H1 (cell line): ENCODE measurements around the gene RPN2. TPM values are rescaled to one million over a fixed set of nuclear protein-coding genes. Genes with fewer than 3 reads are reported as not detected.

ENCODE experiments used
- CTCF ChIP-seq, 3 experiments: IDR thresholded peaks; 1 replicate in 2 of 3; 2 replicates in 1 of 3; pipeline versions ENCODE4 v1.5.1 to v1.6.1; 2011; ENCODE audit warnings: low read length in 3 of 3, mild to moderate bottlenecking in 3 of 3, inconsistent platforms in 2 of 3, low read depth in 1 of 3, moderate library complexity in 1 of 3; ENCODE audit not compliant: insufficient read depth in 1 of 3; ENCODE audit errors: control extremely low read depth in 1 of 3
- FOSL1 ChIP-seq: IDR thresholded peaks from 2 replicates; pipeline ENCODE4 v1.6.1; 2011; ENCODE audit warnings: mild to moderate bottlenecking, low read depth, low read length, moderate library complexity; ENCODE audit not compliant: insufficient read depth
- USF2 ChIP-seq: IDR thresholded peaks from 2 replicates; pipeline ENCODE4 v1.6.1; 2011; ENCODE audit warnings: low read length, improper control_type of control experiment
- polyA plus RNA-seq, 7 experiments: library from polyadenylated mRNA; depleted of rRNA in 3 of 7; stranded (reverse) in 5 of 7; unstranded in 2 of 7; fragments of >200 nt in 5 of 7; fragments of 200-250 nt in 2 of 7; gene quantifications; 1 replicate in 5 of 7; 2 replicates in 1 of 7; 4 replicates in 1 of 7; pipeline versions ENCODE4 v1.2.1 to v1.2.3, GENCODE V29; 2011 to 2013; ENCODE audit warnings: missing spikeins in 2 of 7, mixed read lengths in 2 of 7
- total RNA-seq: library from RNA; stranded (reverse); fragmentation: NEBNext Ultra II Directional; extraction: Animal tissue kit (Norgen Biotek cat#: 25700); gene quantifications from 2 replicates; pipeline ENCODE4 v1.2.1, GENCODE V29; 2021

Gene RPN2
- total and polyA plus RNA-seq, 2 of the 8 experiments (the other 6 are each of a cell fraction or from before 2014, with no cell fraction given): 236 to 379 TPM

- TF ChIP-seq USF2 (no peak), FOSL1 (no peak), CTCF (IDR thresholded peaks at IDR 0.05; ENCODE audit: control extremely low read depth in 1 of 3, insufficient read depth in 1 of 3, low read depth in 1 of 3, low read length in 3 of 3) (no peak)
- TF ChIP-seq, all 59 proteins: peak for 0
These were observed 39.3 kb downstream of the RPN2 start (continued) for GRCh38 chr20:37218441-37218840.
